Stimulated activated CD8-positive, alpha-beta memory T cell treated with anti-CD3 and anti-CD28 coated beads, Interleukin-15, amount 100 ng/mL, for 4 hours (primary cell): Measurements from ENCODE around the gene SLC38A10.

Source experiments
- DNase-seq, 2 donors: peaks; one replicate each; pipeline ENCODE4 v3.0.0-alpha.2; 2020; ENCODE audit warnings: low read depth in 2 of 2

Gene SLC38A10

GRCh38 chr17:81254955-81255717 lies 40.0 kb downstream of the SLC38A10 start:
- no peak for DNase-seq

GRCh38 chr17:81253358-81254131 lies 41.6 kb downstream of the SLC38A10 start:
- peak in 1 of 2 donors; percentile 25 for DNase-seq

GRCh38 chr17:81252987-81253329 lies 42.1 kb downstream of the SLC38A10 start:
- no peak for DNase-seq

- DNase-seq = no peak
Measured at GRCh38 chr17:81252326-81252986, 42.7 kb downstream of the SLC38A10 start.

GRCh38 chr17:81251709-81252301 lies 43.3 kb downstream of the SLC38A10 start:
- DNase-seq = no peak

- DNase-seq = no peak
Measured at GRCh38 chr17:81251094-81251708, 43.9 kb downstream of the SLC38A10 start.

GRCh38 chr17:81250286-81251093 lies 44.6 kb downstream of the SLC38A10 start:
- no peak for DNase-seq

GRCh38 chr17:81249223-81250040 lies 45.7 kb downstream of the SLC38A10 start:
- DNase-seq = no peak

- no peak for DNase-seq
Measured at GRCh38 chr17:81248649-81249048, 46.5 kb downstream of the SLC38A10 start.

- no peak for DNase-seq
Measured at GRCh38 chr17:81247339-81247990, 47.6 kb downstream of the SLC38A10 start.

- no peak for DNase-seq
Measured at GRCh38 chr17:81246679-81247338, 48.3 kb downstream of the SLC38A10 start.

GRCh38 chr17:81246343-81246670 lies 48.8 kb downstream of the SLC38A10 start:
- no peak for DNase-seq

GRCh38 chr17:81245665-81246342 lies 49.3 kb downstream of the SLC38A10 start:
- no peak for DNase-seq

GRCh38 chr17:81245024-81245664 lies 50.0 kb downstream of the SLC38A10 start:
- no peak for DNase-seq

GRCh38 chr17:81244358-81245023 lies 50.6 kb downstream of the SLC38A10 start:
- no peak for DNase-seq

- DNase-seq = no peak
Measured at GRCh38 chr17:81243333-81243664, 51.8 kb downstream of the SLC38A10 start.

GRCh38 chr17:81242421-81243332 lies 52.4 kb downstream of the SLC38A10 start:
- no peak for DNase-seq
